GM19351 (cell line): Measurements from ENCODE around the gene MAT1A.
"Not testable (repeated sequence)": the region's sequence is repeated elsewhere in the genome, so short reads cannot be mapped to it uniquely, and the experiment has no call there.

Source experiments
- ATAC-seq: cut with Tn5 transposase; IDR thresholded peaks from one replicate; pipeline ENCODE4 v1.9.1; 2021; ENCODE audit warnings: mild to moderate bottlenecking, moderate library complexity; ENCODE audit not compliant: unreplicated experiment

MAT1A gene

DNA sequence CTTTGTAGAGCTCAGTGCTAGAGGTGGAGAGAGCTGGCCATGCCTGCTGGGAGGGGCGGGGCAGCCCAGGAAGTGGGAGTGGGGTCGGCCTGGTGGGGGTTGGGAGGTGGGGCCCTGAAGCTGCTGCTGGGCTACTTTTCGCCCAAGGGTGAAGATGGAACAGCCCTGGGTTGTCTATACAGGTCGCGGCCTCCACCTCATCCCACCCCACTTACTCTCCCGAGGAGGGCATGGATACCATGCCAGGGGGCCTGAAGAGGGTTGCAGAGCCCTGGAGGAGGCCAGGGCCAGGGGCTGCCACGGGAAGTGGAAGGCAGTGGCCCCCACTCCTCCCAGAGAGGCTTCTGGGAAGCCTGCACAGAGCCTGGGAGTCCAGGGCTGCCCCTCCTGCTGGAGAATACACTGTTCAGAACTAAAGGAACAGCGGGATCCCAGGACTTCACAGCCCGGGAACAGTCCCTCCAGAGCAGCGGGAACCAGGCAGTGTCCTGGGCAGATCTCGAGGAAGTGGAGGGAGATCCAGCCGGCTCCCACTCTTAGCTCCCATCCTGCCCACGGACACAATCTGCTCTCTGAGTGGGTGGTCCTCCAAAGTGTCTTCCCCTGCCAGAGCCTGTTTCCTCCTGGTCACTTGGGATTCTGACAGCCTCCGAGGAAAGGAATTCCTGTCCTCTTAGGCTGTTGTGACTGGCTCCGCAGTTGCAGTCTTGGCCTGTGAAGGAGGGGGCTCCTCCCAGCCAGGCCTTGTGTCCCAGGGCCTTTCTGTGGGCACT is 23.5 kb downstream of the MAT1A start:
- ATAC-seq, result no peak

DNA sequence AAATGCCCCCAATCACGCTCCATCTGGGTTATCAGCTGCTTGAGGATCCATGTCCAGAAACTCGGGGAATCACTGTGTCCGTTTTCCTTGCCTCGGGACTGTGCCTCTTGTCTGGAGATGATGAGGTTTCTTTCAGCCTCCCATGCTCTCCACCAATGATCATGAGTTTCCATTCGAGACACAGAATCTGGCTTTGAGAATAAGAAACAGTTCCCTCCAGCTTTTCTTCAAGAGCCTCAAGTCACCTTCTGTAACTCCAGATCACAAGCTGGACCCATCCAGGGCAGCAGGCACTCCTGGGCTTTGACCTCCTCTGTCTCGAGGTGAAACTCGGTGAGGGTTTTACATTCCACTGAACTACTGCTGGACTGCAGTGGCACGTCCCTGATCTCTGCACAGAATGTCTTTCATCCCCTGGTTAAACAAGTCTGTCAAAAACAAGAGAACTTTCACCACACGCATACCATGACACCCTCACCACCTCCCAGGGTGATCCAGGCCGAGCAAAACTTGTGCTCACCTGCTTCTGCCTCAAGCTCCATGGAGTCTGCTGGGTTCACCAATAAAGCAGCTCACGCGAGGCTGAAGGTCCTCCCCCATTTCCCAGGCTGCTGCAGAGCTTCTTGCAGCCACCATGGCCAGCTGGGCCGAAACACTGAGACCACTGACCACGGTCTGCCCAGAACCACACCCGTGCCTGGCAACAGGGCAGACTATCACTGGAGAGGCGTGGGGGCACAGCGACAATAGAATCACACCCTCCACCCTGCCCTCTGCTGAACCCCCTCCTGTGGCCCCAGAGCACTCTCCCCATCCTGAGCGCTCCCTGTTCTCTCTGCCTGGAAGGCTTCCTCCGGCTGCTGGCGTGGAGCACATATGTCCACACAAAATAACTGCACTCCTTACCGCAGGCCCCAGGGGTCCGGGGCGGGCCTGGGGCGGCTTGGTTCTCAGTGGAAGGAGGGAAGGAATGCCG is 25.1 kb downstream of the MAT1A start:
- no peak for ATAC-seq

DNA sequence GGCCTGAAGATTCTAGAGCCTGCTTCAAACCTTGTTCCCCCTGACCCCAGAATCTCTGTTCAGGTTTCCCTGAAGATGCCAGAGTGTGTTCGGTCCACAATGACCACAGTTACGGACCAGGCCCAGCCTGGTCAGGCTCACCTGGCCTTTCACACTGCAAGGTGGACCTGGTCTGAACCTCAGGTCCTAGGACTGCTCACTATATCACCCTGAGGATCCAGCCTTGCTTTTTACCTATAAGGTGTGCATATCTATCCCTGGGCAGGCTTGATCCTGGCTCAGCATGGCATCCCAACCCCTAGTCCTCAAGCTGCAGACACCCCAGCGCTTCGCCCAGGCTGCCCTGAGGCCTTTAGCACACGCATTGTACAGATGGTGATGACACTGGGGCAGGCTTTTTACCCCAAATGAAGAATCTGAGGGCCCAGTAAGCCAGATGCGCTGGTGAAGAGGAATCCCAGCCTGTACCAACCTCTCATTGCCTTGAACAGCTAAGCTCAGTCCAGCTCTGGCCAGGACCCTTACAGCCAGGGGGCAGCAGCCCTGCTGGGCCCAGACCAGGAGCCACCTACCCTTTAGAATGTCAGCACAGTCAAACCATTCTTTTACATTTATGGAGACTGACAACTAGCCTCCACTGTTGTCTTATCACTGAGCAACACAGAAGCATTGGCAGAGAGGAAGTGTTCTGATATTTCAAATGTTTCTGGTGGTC is 28.0 kb downstream of the MAT1A start:
- no peak for ATAC-seq

DNA sequence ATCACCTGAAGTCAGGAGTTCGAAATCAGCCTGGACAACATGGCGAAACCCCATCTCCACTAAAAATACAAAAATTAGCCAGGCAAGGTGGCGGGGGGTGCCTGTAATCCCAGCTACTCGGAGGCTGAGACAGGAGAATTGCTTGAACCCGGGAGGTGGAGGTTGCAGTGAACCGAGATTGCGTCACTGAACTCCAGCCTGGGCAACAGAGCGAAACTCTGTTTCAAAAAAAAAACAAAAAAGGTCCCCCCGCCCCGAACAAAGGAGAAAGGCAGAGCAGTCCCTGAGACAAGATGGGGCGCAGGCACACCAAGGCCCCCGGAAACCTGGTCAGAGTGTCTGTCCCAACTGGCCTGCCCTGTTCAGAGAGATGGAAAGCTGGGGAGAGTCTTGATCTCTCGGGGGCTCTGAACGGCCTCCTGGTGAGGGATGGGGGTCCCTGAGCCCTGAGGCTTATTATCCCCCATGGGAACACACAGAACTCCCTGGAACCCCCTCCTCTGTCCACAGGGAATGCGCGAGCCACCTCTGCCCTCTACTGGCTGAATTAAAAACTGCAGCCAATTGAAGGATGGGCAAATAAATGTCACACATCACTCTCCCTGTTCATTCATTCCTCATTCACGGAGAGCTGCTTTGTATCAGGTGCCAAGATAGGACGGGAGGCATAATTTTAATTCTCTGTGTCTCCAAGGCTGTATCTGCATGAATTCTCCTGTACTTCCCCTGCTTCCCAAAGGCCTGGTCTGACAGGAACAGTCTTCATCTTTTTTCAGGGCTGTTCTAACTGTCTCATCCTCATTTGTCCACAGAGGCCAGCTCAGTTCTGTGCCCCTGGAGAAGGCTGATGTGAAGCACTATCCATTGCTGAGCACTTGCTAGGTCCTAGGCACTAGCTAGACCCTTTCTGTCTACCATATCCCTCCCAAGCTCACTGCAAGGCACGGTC is 28.9 kb downstream of the MAT1A start:
- peak; percentile 47 for ATAC-seq

DNA sequence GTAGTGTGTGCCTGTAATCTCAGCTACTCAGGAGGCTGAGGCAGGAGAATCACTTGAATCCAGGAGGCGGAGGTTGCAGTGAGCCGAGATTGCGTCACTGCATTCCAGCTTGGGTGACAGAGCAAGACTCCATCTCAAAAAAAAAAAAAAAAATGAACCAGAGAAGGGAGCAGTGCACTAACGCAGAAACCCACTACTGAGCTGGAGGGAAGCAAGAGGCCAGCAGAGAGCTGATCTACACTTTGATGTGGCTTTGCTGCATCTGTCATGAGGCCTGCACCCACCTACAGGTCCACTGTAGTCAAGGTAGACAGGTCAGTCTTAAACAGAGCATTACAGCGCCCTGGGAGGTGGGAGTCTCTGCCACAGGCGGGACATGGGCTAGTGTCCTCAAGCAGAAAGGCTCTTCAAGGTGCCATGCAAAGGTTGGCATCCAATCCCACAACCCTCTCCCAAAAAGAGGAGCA is 30.0 kb downstream of the MAT1A start:
- no peak for ATAC-seq

DNA sequence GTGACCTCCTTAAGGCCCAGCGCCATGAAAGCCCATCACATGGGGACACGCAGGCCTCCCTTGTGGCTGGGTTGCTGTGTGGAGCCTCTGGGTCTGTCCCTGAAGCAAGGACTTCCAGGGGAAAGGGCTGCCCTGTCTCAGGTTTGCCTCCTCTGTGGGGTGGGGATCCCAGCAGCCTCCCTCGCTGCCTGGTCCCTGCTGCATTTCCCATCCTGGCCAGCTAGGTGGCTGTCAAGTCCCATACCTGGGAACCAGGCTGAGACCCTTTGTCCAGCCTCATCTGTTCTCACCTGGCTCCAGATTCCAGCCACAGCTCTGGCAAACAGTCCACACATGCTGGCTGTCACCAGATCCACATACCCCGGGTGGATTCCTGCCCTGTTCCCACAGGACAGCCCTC is 32.7 kb downstream of the MAT1A start:
- peak; percentile 35 for ATAC-seq

DNA sequence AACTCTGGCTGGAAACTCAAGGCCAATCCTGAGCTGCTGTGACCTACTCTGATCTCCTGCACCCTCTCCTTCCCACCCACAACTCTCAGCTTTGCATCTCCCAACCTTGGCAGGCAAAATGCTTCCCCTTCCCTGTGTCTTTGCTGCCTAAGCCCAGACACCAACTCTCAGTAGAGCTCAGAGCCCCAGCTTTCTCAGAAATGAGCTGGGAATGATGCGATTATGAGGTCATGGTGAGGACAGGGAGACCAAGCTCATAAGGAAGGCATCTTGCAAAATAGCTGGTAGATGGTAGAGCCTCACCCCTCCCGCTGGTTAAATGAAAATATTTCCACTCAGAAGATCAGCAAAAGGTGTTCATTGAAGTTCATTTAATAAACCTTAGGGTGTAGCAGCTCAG is 34.7 kb downstream of the MAT1A start:
- not testable (repeated sequence) for ATAC-seq

DNA sequence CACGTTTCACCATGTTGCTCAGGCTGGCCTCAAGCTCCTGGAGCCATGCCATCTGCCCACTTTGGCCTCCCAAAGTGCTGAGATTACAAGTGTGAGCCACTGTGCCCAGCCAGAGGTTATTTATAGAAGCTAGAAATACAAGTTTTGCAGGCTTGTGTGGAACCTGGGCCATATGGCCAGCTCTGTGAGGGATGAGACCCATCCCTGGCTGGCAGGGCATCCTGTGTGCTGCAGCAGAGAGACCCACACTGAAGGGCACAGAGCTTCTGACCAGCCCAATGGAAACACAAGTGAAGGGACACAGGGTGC is 35.5 kb downstream of the MAT1A start:
- ATAC-seq, result not testable (repeated sequence)

DNA sequence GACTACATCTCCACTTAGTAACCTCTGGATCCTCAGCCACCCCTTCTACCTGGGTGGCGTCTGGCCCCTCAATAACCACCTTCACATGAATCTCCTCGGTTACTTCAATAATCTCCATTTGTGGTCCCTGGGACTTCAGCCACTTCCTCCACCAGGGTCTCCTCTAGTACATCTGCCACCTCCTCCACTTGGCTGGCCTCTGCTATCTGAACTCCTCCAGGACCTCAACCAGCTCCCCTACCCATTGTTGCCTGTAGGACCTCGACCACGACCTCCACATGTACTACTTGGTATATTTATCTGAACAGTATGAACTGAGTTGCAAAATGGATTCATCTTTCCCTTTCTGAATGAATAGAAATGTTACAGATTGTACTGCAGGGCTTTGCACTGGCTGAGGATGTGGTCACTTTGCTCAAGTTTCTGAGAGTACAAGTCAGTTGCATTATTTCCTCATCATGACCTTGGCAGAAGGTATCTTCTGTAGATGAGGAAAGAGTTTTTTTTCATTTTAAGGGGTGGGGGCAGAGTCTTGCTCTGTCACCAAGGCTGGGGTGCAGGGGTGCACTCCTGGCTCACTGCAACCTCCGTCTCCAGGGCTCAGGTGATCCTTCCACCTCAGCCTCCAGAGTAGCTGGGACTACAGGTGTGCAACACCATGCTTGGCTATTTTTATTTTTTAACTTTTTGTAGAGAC is 36.0 kb downstream of the MAT1A start:
- ATAC-seq, result peak; percentile 85

DNA sequence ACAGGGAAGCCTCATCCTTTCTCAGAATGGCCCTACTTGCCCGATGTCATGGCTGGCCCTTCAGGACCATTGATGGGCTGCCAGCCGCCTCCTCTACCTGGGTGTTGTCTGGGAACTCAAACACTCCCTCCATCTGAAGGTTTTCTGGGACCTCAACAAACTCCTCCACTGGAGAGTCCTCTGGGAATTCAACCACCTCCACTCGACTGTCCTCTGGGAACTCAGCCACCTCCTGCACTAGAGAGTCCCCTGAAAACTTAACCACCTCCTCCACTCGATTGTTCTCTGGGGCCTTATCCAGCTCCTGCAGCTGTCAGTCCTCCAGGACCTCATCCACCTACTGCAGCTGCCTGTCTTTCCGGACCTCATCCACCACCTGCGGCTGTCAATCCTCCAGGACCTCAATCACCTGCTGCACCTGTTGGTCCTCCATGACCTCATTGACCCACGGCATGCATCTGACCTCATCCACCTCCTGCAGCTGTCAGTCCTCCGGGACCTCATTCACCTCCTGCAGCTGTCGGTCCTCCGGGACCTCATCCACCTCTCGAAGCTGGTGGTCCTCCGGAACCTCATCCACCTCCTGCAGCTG is 37.1 kb downstream of the MAT1A start:
- ATAC-seq, result no peak

DNA sequence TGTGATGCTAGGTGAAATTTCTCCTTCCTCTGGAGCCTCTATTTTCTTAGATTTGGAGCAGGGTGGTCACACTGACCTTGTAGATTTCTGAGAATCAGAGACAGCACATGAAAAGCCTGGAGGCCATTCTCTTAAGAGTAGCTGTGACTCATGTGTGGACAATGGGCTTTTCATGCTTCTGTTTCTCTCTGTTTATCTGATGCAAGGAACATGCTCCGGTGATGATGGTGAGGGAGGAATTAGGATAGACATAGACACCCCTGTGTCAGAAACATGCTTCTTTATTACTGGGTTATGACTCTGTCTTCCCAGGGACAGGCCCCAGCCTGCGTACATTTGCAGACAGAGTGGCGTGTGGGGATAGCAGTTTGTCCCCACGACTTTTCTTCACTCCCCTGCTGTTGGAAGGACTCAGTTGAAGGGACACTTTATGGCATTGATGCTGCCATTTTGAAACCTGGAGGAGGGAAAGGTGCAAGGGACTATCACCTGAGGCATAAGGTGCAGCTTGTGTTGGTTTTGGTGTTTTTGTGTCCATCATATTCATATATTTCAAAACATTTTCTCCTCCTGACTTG is 37.7 kb downstream of the MAT1A start:
- ATAC-seq, result not testable (repeated sequence)

DNA sequence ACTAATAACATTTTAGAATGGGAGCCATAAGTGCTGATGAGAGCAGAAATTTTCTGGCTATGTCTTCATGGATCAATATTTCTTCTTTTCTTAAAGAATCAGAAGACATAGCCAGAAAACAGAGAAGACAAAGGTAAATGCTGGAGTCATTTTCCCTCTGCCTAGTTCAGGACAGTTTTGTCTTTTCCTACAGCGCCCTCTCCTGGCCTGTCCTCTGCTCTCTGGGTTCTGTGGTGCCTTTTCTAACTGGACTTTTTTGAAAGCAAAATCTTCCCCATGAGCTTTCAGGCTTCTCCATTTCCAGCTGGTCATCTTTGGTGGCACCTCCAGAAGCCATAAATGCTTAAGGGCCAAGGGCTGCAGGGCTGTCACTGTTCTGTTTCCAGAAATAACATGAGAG is 39.1 kb downstream of the MAT1A start:
- ATAC-seq, result not testable (repeated sequence)

DNA sequence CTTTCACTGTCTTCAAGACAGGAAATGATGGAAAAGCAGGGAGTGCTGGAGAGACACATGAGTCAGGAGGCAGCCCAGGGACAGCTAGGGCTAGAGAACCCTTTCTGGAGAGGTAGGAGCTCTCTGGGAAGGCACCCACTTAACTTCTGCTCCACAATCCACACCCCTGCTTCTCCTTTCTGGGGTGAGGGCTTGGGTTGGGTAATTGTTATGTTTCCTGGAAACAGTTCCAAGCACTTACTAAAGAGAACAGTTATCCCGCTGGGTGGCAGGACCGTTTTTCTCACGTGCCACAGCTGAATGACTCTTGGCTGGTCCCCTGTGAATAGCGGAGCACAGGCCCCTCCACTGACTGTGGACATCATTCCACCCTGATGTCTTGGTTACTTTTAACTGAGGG is 39.6 kb downstream of the MAT1A start:
- not testable (repeated sequence) for ATAC-seq

DNA sequence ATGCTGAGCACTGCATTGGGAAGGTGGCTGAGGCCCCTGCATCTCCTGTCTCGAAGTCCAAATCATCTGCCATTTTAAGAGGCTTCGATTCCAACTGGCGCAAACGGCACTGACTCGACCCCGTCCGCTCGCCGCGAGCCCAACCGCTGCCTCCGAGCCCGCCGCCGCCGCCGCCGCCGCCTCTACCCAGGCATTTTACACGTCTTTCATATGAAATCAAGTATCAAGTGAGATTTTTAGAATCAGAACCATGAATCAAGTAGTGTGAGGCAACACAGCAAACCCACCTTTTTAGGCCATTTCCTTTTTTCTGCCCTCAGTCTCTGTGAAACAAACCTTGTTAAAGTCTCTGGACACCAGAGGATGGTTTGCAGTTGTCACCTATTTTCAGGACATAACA is 41.8 kb downstream of the MAT1A start:
- not testable (repeated sequence) for ATAC-seq

DNA sequence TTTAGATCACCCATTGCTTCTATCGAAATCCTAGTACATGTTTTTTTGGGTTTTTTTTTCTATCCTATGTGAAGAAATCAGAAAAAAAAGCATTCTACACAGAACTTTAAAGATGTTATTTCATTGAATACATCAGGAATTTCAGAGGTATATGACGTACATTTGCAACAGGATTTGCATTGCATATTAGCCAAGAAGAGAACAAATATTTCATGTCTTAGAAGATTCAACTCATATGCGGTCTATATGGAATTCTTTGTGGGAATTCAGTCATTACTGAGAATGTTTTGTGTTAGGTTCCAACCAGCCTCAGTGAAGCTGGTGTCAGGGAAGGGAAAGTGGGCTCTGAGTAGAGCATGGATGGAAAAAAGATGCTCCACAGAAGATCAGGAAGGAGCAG is 45.1 kb downstream of the MAT1A start:
- not testable (repeated sequence) for ATAC-seq

DNA sequence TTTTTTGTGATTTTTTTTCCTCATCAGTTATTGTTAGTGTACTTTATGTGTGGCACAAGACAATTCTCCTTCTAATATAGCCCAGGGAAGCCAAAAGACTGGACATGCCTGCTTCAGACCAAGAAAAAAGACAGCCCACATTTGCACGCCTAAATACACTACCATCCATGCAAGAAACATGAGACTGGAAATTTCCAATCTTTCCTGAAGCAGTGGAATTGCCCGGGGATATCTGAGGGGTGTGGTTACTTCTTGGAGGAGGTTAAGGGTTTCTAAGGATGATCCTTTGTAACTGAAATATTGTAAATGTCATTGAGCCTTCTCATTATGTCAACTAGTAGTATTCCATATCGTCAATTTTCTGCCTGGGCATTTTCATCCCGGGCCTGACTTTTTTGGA is 47.1 kb downstream of the MAT1A start:
- not testable (repeated sequence) for ATAC-seq

DNA sequence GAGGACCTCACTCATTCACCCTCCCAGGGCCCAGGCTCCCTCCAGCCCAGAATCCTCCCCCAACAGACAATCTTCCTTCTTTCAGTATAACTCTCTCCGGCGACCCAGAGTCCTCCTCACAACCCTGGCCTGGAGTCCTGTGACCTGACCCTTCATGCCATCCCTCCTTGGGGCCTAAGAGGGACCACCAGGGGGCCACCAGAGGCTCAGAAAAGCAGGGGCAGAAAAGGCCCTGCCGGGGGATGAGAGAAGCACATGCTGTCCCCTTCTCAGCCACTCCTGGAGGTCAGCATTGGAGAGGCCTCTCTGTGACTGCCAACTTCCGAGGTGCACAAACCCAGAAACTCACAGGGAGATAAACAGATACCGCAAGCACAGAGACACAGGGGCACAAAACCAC is 53.0 kb downstream of the MAT1A start:
- ATAC-seq, result not testable (repeated sequence)

DNA sequence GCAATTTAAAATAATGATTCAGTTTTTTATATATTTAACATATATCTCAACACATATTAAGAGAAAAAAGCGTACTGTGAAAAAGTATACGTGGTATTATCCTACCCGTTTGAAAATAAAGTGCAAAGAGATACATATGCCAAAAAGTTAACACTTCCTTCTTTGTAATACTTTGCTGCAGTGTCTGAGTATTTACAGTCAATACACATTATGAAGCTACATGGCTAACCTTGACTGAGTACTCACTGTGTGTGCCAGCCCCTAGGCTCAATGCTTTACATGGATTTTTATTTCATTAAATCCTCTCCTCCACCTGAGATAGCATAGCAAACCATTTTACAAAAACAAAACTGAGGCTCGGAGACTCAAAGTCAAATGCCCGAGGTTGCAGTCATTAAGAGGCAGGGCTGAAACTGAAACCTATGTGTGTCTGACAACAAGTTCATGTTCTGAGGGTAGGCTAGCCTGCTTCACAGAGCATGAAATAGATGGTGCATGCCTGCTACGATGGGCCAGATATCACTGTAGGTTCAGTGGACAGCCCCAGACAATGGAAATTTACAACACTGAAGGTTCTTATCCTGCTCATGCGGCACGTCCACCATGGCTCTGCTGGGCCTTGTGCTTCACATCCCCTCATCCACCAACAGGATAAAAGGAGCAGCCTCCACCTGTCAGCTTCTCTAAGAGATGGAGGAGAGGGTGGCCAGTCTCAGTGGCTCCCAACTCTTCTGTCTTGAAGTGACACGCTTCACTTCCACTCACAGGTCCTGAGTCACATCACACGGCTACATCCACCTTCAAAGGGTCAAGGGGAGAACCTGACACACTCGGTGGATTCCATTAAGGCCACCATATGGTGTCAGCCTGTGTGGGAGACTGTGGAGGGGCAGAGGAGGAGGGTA is 54.9 kb downstream of the MAT1A start:
- peak; percentile 100 for ATAC-seq
